8988T (cell line): ENCODE data around the gene SERPINB7.

Source experiments
- DNase-seq: peaks from one replicate; pipeline ENCODE4 v3.0.0; 2011

The SERPINB7 gene

GRCh38 chr18:63788447-63789096, 13.4 kb downstream of the SERPINB7 start:
- DNase-seq: no peak

GRCh38 chr18:63789327-63789726, 14.1 kb downstream of the SERPINB7 start:
- no peak for DNase-seq

GRCh38 chr18:63795606-63796005, 20.4 kb downstream of the SERPINB7 start:
- no peak for DNase-seq

GRCh38 chr18:63799189-63799588, 24.0 kb downstream of the SERPINB7 start:
- DNase-seq: no peak

- no peak for DNase-seq
Observed at GRCh38 chr18:63801343-63801742, 26.1 kb downstream of the SERPINB7 start.

GRCh38 chr18:63808125-63808524, 32.9 kb downstream of the SERPINB7 start:
- no peak for DNase-seq

- no peak for DNase-seq
Observed at GRCh38 chr18:63817441-63818051, 42.3 kb downstream of the SERPINB7 start.

- DNase-seq: no peak
Observed at GRCh38 chr18:63818212-63818611, 43.0 kb downstream of the SERPINB7 start.

- no peak for DNase-seq
Observed at GRCh38 chr18:63819786-63820185, 44.6 kb downstream of the SERPINB7 start.

- DNase-seq: no peak
Observed at GRCh38 chr18:63820694-63821093, 45.5 kb downstream of the SERPINB7 start.

GRCh38 chr18:63823516-63824219, 48.5 kb downstream of the SERPINB7 start:
- DNase-seq: no peak

GRCh38 chr18:63824220-63824525, 49.0 kb downstream of the SERPINB7 start:
- DNase-seq: no peak

GRCh38 chr18:63828120-63828519, 52.9 kb downstream of the SERPINB7 start:
- no peak for DNase-seq

- DNase-seq: no peak
Observed at GRCh38 chr18:63828656-63829055, 53.4 kb downstream of the SERPINB7 start.

- no peak for DNase-seq
Observed at GRCh38 chr18:63829886-63830285, 54.7 kb downstream of the SERPINB7 start.

GRCh38 chr18:63831080-63831788, 56.0 kb downstream of the SERPINB7 start:
- DNase-seq: no peak

GRCh38 chr18:63832470-63832869, 57.3 kb downstream of the SERPINB7 start:
- DNase-seq: no peak

- DNase-seq: no peak
Observed at GRCh38 chr18:63834471-63835113, 59.4 kb downstream of the SERPINB7 start.

- no peak for DNase-seq
Observed at GRCh38 chr18:63836456-63836855, 61.2 kb downstream of the SERPINB7 start.

GRCh38 chr18:63837590-63837989, 62.4 kb downstream of the SERPINB7 start:
- DNase-seq: no peak

- no peak for DNase-seq
Observed at GRCh38 chr18:63843008-63843407, 67.8 kb downstream of the SERPINB7 start.

- DNase-seq: no peak
Observed at GRCh38 chr18:63844254-63844653, 69.0 kb downstream of the SERPINB7 start.

- DNase-seq: no peak
Observed at GRCh38 chr18:63848159-63848558, 72.9 kb downstream of the SERPINB7 start.
